DOHH2 (cell line): ENCODE measurements around the gene MADD.

Source experiments
- EZH2phosphoT487 ChIP-seq: fragments of 200-600 bp; sonication (generic); IDR thresholded peaks from 2 replicates; pipeline ENCODE4 v1.6.1; 2017; ENCODE audit warnings: borderline replicate concordance, mild to moderate bottlenecking, antibody characterized with exemption, low read length, moderate library complexity, mixed read lengths
- TF ChIP-seq, protein P1 (sequence below): fragments of 200-600 bp; sonication (generic); IDR thresholded peaks from one replicate; pipeline ENCODE4 v1.5.1; 2014; ENCODE audit warnings: antibody characterized with exemption, mild to moderate bottlenecking, low read depth, low read length; ENCODE audit not compliant: poor library complexity, severe bottlenecking

DNA sequence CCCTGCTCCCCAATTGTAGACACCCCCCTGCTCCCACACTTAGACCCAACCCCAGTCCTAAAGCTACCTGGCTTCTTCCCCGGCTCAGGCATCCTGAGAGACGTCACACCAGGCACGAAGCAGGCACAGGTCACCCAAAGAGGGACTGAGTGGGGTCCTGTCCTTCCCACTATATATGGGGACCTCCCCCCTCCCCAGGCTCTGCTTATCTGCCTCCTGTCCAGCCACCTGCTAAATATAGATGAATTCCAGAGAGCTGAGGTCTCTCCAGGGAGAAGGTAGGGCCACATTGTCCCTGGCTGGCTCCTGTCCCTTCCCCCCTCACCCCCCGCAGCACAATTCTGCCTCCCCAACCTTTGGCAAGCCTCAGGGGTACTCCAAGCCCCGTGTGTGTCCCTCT lies 82.6 kb downstream of the MADD start, which contains the start of gene MYBPC3:
- TF ChIP-seq, protein P1, sequence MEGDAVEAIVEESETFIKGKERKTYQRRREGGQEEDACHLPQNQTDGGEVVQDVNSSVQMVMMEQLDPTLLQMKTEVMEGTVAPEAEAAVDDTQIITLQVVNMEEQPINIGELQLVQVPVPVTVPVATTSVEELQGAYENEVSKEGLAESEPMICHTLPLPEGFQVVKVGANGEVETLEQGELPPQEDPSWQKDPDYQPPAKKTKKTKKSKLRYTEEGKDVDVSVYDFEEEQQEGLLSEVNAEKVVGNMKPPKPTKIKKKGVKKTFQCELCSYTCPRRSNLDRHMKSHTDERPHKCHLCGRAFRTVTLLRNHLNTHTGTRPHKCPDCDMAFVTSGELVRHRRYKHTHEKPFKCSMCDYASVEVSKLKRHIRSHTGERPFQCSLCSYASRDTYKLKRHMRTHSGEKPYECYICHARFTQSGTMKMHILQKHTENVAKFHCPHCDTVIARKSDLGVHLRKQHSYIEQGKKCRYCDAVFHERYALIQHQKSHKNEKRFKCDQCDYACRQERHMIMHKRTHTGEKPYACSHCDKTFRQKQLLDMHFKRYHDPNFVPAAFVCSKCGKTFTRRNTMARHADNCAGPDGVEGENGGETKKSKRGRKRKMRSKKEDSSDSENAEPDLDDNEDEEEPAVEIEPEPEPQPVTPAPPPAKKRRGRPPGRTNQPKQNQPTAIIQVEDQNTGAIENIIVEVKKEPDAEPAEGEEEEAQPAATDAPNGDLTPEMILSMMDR, result no peak
- no peak for TF ChIP-seq EZH2phosphoT487
